GM11168 (cell line): Measurements from ENCODE around the gene TMEM221.

Experiments
- in situ Hi-C: fragments of 300-500 bp; cut with MboI; formaldehyde crosslinking; loops from one replicate; pipeline ENCODE4 v1.12.0; 2022; ENCODE audit warnings: low sequenced_read_pairs; ENCODE audit not compliant: unreplicated experiment

The TMEM221 gene

DNA sequence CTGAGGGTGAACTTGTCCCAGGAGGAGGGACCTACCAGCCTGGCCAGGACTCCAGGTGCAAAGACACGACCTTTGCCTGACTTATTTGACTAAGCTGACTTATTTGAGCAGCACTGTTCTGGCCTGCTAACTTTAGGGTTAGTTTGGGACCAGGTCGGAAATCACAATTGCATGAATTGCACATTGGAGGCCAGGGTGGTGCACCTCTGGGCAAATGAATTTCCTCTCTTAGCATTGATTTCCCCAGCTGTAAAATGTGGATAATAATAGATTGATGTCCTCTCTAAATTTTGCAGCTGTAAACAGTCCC is 41.6 kb downstream of the TMEM221 start:
- in situ Hi-C loops, result no loop called here

DNA sequence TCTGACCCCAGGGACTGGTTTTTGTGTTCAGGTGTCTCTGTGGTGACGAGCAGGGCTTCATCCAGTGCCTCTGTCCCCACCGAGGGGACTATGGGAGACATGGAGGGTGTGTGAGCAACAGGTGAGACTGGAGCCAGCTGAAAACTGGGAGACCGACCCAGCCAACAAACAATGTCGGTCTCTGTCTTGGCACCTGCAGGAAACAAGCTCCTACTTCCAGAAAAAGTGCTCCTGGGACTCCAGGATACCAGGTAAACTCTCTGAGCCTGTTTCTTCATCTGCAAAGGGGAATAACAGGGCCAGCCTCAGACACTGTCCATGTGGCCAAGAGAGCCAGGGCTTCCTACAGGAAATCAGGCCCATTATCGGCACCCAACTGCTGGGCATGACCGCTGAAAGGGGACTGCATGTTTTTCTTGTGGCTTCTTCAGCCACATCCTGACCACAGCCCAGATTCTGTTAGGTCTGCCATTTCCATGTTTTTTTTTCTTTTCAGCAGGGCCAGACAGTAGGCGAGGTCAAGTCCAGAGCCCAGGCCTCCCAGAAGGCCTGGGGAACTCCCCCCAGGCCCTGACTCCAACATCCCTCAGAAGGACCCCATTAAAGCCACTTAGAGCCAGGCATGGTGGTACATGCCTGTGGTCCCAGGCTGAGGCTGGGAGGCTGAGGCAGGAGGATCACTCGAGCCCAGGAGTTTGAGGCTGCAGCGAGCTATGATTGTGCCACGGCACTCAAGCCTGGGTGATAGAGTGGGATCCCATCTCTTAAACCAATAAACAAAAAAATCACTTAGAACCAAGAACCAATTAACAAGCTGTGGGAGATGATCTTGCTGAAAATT is 42.2 kb downstream of the TMEM221 start:
- in situ Hi-C loops, result no loop called here

- in situ Hi-C loops, result no loop called here
Observed at GRCh38 chr19:17405250-17406045, 43.0 kb downstream of the TMEM221 start, which contains the start of gene BST2. BST2 (minus strand) TSS chr19:17405630; CDS start chr19:17405575, 55 bp downstream.

DNA sequence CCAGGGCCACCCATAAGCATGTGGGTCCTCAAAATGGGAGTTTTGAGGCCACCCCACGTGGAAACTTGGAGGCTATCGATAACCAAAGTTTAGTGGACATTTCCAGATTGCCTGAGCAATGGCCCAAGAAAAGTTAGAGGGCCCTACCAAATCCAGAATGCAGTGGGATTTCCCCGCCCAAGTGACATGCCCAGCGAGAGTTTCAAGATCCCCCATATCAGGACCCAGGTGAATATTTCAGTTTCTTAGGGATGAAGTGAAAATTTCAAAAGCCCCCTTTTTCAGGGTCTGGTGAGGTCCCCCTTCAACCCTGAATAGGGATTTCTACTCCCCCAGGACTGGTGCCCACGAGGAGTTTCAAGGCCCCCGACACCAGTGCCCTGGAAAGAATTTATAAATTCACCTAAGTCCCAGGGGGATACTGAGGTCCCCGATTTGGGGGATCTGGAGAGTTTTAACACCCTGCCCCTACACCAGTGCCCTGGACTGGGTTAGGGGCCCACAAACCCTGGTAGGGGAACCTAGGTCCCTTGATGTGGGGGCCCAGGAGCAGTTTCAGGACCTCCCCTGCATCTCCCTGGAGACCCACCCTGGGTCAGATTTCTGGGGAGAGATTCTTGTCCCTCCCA is 43.7 kb downstream of the TMEM221 start:
- in situ Hi-C loops, result no loop called here

- in situ Hi-C loops, result no loop called here
Observed at GRCh38 chr19:17404015-17404414, 44.5 kb downstream of the TMEM221 start.

GRCh38 chr19:17402982-17403855 is 45.2 kb downstream of the TMEM221 start:
- in situ Hi-C loops, result no loop called here

- in situ Hi-C loops, result no loop called here
Observed at GRCh38 chr19:17401628-17402027, 46.8 kb downstream of the TMEM221 start.

GRCh38 chr19:17398902-17399527 is 49.5 kb downstream of the TMEM221 start:
- in situ Hi-C loops, result no loop called here

DNA sequence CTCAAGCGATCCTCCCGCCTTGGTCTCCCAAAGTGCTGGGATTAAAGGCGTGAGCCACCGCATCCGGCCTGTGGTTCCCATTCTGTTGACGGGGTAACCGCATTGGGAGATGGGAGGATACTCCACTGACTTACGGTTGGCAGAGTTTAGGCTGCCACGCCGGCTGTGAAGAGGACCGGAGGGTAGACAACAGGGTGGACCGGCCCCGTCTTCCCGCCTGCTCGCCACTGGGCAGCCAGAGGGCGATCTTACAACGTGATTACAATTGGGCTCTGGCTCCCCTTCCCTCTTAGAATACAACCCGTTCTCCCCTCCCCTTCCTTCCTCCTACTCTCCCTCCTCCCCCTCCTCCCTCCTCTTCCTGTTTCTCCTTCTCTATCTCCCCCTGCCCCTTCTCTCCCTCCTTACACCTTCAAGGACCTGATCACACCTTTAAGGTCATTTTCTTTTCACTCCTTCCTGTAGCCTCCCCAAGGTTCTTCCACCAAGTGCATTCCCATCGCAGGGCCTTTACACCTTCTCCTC is 53.5 kb downstream of the TMEM221 start:
- in situ Hi-C loops, result no loop called here

DNA sequence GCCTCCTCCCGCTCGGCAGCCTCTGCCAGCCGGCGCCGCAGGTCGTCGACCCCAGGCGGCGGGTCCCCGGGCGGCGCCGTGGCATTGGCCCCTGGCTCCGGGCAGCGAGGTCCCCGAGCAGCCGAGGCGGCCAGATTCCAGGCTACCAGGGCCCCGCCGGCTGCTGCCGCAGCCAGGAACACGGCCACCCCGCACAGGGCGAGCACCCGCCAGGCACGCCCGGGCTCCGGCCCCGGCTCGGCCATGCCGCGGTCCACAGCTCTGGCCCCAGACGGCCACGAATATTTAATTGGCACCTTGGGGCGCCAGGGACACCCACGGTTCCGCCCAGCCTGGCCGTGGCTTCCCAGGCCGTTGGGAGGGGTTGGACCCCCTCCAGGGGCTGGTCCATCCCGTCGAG is 54.6 kb downstream of the TMEM221 start, which contains the start of gene CCDC194:
Gene CCDC194, minus strand, starts transcription at position 283 of the 400 bp plus-strand sequence. Its CDS starts 38 bp downstream, at position 245.
- in situ Hi-C loops, result no loop called here

DNA sequence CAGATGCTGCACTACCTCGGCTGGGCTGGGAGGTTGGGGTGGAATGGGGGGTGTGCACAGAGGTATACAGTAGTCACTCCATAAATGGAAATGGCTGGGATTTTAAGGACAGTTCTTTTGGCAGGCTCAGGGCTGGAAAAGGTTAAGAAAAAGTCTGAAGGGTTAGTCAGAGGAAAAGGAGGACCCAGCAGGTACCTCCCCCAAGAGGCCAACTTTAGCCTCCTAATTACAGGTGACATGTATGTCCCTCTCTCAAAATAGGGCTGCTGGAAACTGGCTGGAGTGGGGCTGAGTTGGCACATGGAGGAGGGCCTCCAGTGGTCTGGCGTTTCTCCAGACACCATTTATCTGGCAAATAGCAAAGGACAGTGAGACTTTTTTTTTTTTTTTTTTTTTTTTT is 55.5 kb downstream of the TMEM221 start:
- in situ Hi-C loops, result no loop called here

DNA sequence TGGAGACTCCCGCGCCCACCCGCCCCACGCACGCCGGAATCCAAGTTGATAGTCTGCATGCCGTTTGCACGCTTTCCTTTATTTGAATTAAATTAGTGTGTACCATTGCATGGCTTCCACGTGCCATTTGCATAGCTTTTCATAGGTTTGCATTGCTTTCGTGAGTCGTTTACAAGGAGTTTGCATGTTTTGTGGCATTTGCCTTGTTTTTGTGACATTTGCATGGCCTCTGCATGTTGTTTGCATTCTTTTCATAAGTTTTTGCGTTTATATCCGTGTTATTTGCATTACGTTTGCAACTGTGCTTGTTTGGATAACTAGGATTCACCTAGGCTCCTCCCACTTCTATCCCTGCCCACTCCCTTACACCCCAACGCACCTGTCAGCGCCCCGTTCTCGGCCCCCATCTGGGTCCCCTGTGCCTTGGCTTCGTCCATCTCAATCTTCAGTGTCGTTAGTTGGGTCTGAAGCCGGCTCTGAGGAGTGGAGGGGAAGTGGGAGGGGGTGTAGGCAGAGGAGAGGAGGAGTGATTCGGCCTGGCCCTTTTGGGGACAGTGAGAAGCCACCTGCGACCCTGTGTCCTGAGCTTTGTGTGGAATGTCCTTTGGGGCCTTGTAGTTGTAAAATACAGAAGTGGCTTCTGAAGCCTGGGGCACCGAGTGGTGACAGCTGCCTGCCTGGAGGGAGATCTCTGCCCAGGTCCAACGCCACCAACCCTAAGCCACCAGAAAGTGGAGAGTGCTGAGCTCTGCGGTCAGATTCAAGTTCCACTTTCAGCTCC is 56.9 kb downstream of the TMEM221 start:
- in situ Hi-C loops, result no loop called here

DNA sequence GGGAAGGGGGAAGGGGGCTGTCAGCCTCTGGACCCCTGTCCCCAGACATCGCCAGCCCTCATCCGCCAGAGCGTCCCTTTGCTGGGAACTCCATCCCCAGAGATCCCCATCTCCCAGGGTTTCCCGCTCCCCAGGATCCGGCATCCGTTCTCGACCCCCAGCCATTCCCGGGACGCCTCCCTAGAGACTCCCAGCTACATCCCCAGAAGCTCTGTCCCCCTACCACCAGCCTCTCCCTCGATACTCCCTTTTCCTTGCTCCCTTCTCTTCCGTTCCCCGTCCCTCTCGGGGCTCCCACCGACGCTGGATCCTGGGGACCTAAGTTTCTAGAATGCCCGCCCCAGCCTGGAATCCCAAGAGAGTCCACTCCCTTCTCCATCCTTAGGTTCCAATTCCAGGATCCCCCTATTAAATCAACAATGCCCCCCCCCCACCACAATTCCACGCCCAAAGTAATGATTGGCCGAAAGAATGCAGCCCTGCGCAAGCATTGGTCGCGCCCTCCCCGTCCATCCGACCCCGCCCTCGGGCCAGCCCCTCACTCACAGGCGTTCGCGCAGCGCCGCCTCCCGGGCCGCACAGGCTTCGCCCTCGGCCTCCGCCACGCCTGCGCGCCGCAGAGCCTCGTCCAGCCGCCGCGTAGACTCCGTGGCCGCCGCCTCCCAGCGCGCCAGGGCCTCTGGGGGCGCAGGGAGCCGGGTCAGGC is 57.6 kb downstream of the TMEM221 start:
- in situ Hi-C loops, result no loop called here

DNA sequence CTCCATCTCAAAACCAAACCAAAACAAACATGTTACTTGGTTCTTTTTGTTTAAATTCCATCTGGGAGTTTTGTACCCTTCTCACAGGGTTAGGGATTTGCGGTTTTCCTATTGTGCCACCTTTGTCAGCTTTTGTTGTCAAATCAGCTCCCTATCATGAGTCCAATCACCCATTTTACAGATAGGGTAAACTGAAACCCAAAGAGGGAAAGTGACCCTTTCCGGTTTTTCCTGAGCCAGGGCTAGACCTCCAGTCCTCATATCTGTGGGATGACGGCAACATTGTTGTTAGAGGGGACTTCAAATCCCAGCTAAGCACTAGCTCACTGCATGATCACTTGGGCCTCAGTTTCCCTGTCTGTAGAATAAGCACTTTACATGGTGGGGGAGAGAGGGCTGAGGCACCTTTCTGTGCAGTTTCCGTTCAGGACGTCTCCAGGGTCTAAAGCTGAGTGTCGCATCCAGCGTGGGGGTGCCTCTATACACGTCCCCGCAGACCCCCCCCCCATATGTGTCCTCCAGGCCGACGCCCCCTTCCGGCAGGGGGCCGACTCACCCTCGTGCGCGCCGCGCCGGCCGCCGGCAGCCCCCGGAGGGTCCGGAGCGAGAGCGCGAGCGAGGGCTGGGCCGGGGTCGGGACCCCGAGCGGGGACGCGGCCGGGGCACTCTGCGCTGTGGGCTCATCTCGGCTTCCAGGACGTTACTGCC is 58.4 kb downstream of the TMEM221 start:
- in situ Hi-C loops, result loop anchor here (5.0 kb wide), 1 partner anchor 43 kb away; no protein-coding TSS in a partner anchor

DNA sequence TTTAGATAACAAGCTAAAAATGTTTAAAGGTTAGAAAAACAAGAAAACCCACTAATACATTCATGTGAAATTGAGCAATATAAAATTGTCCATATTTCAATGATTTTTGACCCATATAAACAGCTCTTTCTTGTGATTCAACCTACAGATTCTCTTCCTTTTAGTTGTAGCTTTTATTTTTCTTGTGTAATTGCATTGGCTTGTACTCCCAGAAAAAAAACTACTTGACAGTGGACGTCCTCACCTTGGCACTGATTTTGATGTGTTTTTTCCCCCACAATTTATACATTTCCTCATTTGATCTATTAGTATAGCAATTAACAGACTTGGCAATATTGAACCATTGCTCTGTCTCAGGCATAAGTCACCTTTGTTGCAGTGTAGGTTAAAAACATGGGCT is 59.2 kb downstream of the TMEM221 start:
- in situ Hi-C loops, result loop anchor here (5.0 kb wide), 1 partner anchor 42 kb away; no protein-coding TSS in a partner anchor

DNA sequence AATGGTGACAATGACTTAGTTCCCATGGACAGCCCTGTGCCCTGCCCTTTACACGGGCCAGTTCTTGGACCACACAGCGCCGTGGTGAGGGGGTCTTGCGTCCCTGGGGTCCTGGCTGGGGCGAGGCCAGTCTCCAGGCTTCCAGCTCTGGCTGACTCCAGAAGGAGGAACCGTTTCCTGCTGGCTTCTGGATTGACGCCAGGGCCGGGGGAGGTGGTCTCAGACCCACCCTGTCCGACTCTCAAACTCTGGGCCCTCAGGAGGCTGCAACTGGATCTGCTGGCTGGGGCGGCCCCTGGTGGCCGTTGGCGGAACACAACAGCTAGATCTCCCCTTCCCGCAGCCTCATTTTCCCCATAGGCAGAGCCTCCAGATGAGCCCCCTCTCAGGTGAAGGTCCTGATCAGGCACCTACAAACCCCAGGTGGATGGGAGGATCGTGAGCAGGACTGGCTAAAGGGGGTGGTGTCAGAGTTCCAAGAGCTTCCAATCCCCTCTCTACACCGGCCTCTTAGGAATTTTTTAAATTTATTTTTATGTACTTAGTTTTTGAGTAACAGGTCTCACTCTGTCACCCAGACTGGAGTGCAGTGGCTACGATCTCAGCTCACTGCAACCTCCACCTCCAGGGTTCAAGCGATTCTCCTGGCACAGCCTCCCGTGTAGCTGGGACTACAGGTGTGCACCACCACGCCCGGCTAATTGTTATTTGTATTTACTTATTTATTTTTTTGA is 62.4 kb downstream of the TMEM221 start:
- in situ Hi-C loops, result loop anchor here (5.0 kb wide), 1 partner anchor 39 kb away; no protein-coding TSS in a partner anchor
